Measurements from ENCODE around the gene CNN3. TPM values are rescaled to one million over a fixed set of nuclear protein-coding genes. Genes with fewer than 3 reads are reported as not detected.

CNN3 gene
- total and polyA plus RNA-seq, 2 donors (not counting 1 experiment from before 2014, with no cell fraction given), result 2.3 to 17.2 TPM

DNA sequence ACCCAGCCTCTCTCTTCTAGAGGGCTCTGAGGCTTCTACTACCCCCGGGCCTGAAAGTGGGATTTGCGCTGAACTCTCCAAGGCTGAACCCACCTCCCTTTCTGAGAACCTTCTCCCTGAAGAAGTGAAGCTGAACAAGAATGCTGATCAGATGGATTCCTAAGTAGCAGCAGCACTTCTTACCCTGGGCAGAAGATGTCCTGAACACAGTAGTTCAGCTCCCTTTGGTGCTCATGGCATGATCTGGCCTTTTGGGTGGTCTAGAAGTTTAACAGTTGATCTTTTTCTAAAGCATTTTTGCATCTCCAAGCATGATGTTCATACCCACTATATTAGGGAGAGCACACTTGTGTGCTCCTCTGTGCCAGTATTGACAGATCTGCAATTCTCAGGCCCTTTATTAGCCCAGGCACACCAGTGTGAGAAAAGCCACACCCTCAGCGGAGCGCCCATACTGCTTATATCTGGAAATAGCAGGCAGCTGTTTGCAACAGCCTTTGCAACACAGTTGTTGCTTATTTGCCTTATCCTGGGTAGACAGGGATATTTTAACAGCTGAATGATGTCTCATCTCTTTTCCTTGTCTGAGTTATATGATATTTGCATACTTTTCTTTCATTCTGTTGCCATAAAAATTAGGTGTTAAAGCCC is 34.2 kb downstream of the CNN3 start:
- Histone ChIP-seq H3K27ac (ENCODE audit: low read length in 2 of 2) (no peak overlapping the region), H3K9me3 (ENCODE audit: control extremely low read depth in 1 of 3, control insufficient read depth in 2 of 3, insufficient read depth in 1 of 3, low read length in 2 of 3) (no peaks in the 10 kb centered on the region), H3K79me2 (ENCODE audit: control insufficient read depth, insufficient read depth, low read length) (no peaks in the 10 kb centered on the region), H3K9ac (ENCODE audit: low read length) (no peak overlapping the region), H3K27me3 (replicated peaks in 1 of 4; ENCODE audit: control extremely low read depth in 1 of 4, control insufficient read depth in 3 of 4, insufficient read depth in 4 of 4, low read length in 3 of 4) (no peaks in the 10 kb centered on the region), H2AFZ (ENCODE audit: insufficient read depth, low read depth, low read length, poor library complexity, severe bottlenecking) (no peak overlapping the region), H3K4me2 (replicated peaks; ENCODE audit: low read depth, low read length, poor library complexity, severe bottlenecking) (no peak overlapping the region), H4K20me1 (ENCODE audit: control insufficient read depth, insufficient read depth, low read length, poor library complexity, severe bottlenecking) (no peaks in the 10 kb centered on the region), H3K4me1 (ENCODE audit: control insufficient read depth in 2 of 2, insufficient read depth in 2 of 2, low read length in 2 of 2) (no peaks in the 10 kb centered on the region), H3K36me3 (replicated peaks in 1 of 2; ENCODE audit: control extremely low read depth in 1 of 2, control insufficient read depth in 1 of 2, extremely low read depth in 1 of 2, insufficient read depth in 2 of 2, low read length in 1 of 2) (no peaks in the 10 kb centered on the region), H3K4me3 (ENCODE audit: control extremely low read depth in 1 of 5, extremely low read depth in 1 of 5, insufficient read depth in 1 of 5, low read depth in 2 of 5, low read length in 4 of 5) (no peak overlapping the region)
- ChIA-PET CTCF (interaction anchor here (0.7 to 0.9 kb wide), 2 partner anchors 38 to 86 kb away, joined by 3 to 4 read pairs; no protein-coding TSS in a partner anchor), POLR2A (no interaction called here)
- 67% methylated on average over 2 of the region's 4 CpGs for WGBS (ENCODE audit: insufficient coverage)
- DNase-seq (no peak), ATAC-seq (ENCODE audit: low read depth) (no peak)
- no peaks in the 10 kb centered on the region for H3K4me1 Mint-ChIP-seq
- peaks cover 8% of the 10 kb centered on the region for H3K27me3 Mint-ChIP-seq
- H3K27ac Mint-ChIP-seq, result no peak overlapping the region
- H3K4me3 Mint-ChIP-seq, result no peak overlapping the region
- intact Hi-C loops (cut with micrococcal nuclease), result no loop called here
- TF ChIP-seq, protein P1, sequence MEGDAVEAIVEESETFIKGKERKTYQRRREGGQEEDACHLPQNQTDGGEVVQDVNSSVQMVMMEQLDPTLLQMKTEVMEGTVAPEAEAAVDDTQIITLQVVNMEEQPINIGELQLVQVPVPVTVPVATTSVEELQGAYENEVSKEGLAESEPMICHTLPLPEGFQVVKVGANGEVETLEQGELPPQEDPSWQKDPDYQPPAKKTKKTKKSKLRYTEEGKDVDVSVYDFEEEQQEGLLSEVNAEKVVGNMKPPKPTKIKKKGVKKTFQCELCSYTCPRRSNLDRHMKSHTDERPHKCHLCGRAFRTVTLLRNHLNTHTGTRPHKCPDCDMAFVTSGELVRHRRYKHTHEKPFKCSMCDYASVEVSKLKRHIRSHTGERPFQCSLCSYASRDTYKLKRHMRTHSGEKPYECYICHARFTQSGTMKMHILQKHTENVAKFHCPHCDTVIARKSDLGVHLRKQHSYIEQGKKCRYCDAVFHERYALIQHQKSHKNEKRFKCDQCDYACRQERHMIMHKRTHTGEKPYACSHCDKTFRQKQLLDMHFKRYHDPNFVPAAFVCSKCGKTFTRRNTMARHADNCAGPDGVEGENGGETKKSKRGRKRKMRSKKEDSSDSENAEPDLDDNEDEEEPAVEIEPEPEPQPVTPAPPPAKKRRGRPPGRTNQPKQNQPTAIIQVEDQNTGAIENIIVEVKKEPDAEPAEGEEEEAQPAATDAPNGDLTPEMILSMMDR (IDR thresholded peaks at IDR 0.05), result no peak
- TF ChIP-seq EZH2 (IDR thresholded peaks at IDR 0.05; ENCODE audit: borderline replicate concordance, insufficient read depth, low read depth, low read length, poor library complexity, severe bottlenecking), result no peak
- no peaks in the 10 kb centered on the region for H3K9me3 Mint-ChIP-seq (ENCODE audit: insufficient read depth)

DNA sequence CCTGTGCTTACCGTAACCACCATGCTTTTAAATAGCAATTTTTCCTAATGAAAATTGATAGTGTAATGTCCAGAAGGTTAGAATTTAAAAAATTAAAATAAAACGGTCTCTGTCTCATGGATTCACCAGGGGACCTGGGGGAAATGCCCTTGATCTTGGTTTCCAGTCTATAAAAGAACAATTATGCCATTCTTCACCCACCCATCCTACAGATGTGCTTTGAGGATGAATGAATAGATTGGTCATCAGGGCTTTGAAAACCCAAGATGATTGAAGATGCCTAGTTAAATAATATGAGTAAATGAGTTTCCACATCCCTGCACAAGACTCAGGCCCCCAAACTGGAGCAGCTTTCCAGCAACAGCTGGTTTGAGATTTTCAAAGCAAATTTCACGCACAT is 38.7 kb downstream of the CNN3 start:
- Mint-ChIP-seq H3K9me3 (ENCODE audit: insufficient read depth) (no peaks in the 10 kb centered on the region), H3K4me3 (no peak overlapping the region), H3K27me3 (no peaks in the 10 kb centered on the region), H3K4me1 (peaks cover 6% of the 10 kb centered on the region), H3K27ac (no peak overlapping the region)
- WGBS (ENCODE audit: insufficient coverage), result 100% methylated on average over 1 of the region's 3 CpGs
- Histone ChIP-seq H3K27me3 (replicated peaks in 1 of 4; ENCODE audit: control extremely low read depth in 1 of 4, control insufficient read depth in 3 of 4, insufficient read depth in 4 of 4, low read length in 3 of 4) (no peaks in the 10 kb centered on the region), H3K79me2 (ENCODE audit: control insufficient read depth, insufficient read depth, low read length) (no peaks in the 10 kb centered on the region), H3K9ac (ENCODE audit: low read length) (no peak overlapping the region), H3K27ac (ENCODE audit: low read length in 2 of 2) (no peak overlapping the region), H4K20me1 (ENCODE audit: control insufficient read depth, insufficient read depth, low read length, poor library complexity, severe bottlenecking) (no peaks in the 10 kb centered on the region), H3K4me3 (ENCODE audit: control extremely low read depth in 1 of 5, extremely low read depth in 1 of 5, insufficient read depth in 1 of 5, low read depth in 2 of 5, low read length in 4 of 5) (no peak overlapping the region), H3K9me3 (ENCODE audit: control extremely low read depth in 1 of 3, control insufficient read depth in 2 of 3, insufficient read depth in 1 of 3, low read length in 2 of 3) (no peaks in the 10 kb centered on the region), H3K36me3 (replicated peaks in 1 of 2; ENCODE audit: control extremely low read depth in 1 of 2, control insufficient read depth in 1 of 2, extremely low read depth in 1 of 2, insufficient read depth in 2 of 2, low read length in 1 of 2) (no peaks in the 10 kb centered on the region), H3K4me2 (replicated peaks; ENCODE audit: low read depth, low read length, poor library complexity, severe bottlenecking) (no peak overlapping the region), H2AFZ (ENCODE audit: insufficient read depth, low read depth, low read length, poor library complexity, severe bottlenecking) (no peak overlapping the region), H3K4me1 (ENCODE audit: control insufficient read depth in 2 of 2, insufficient read depth in 2 of 2, low read length in 2 of 2) (peaks cover 0 to 4% of the 10 kb centered on the region in 2 donors)
- CTCF ChIA-PET, result no interaction called here
- intact Hi-C loops (cut with micrococcal nuclease), result no loop called here
- TF ChIP-seq, protein P1 (IDR thresholded peaks at IDR 0.05), result no peak
- no peak for TF ChIP-seq EZH2 (IDR thresholded peaks at IDR 0.05; ENCODE audit: borderline replicate concordance, insufficient read depth, low read depth, low read length, poor library complexity, severe bottlenecking)
- DNase-seq, result no peak
- ATAC-seq (ENCODE audit: low read depth), result no peak
- POLR2A ChIA-PET, result no interaction called here

Data from B cell (primary cell).